Cardiac muscle cell (in vitro differentiated cells and primary cell): ENCODE data around the gene CYFIP2. TPM values are rescaled to one million over a fixed set of nuclear protein-coding genes. Genes with fewer than 3 reads are reported as not detected.

ENCODE experiments used
- DNase-seq, 2 donors: peaks; one replicate each; pipeline versions ENCODE4 v3.0.0 to v3.0.0-alpha.2; 2010 to 2017; ENCODE audit warnings: low read depth in 1 of 2, low spot score in 1 of 2
- H3K27ac ChIP-seq: fragments of 200-600 bp; sonication (generic); 2 replicates; pipeline ENCODE4 v1.5.1; 2016
- H3K27me3 ChIP-seq: fragments of 200-600 bp; sonication (generic); 2 replicates; pipeline ENCODE4 v1.6.0; 2016; ENCODE audit warnings: control low read depth
- H3K36me3 ChIP-seq: fragments of 200-600 bp; sonication (generic); 2 replicates; pipeline ENCODE4 v1.5.1; 2016; ENCODE audit warnings: control low read depth
- H3K4me1 ChIP-seq: fragments of 200-600 bp; sonication (generic); 2 replicates; pipeline ENCODE4 v1.8.1; 2017; ENCODE audit warnings: low read depth, mild to moderate bottlenecking, mixed run types
- H3K4me3 ChIP-seq: fragments of 200-600 bp; sonication (generic); 2 replicates; pipeline ENCODE4 v1.5.1; 2016; ENCODE audit warnings: mild to moderate bottlenecking
- H3K9me3 ChIP-seq: fragments of 200-600 bp; sonication (generic); 2 replicates; pipeline ENCODE4 v1.5.1; 2017; ENCODE audit warnings: low read depth, mild to moderate bottlenecking, control low read depth
- CTCF ChIP-seq: IDR thresholded peaks from 2 replicates; pipeline ENCODE4 v1.5.1; 2012; ENCODE audit warnings: low read depth, mild to moderate bottlenecking, low read length
- polyA plus RNA-seq: library from polyadenylated mRNA; unstranded; fragments of >200 nt; fragmentation: Nextera tagmentation; extraction: Ambion mirVana; gene quantifications from 2 replicates; pipeline ENCODE4 v1.2.1, GENCODE V29; 2016
- total RNA-seq: library from RNA; depleted of rRNA; stranded (reverse); fragments of >200 nt; gene quantifications from 2 replicates; pipeline ENCODE4 v1.2.3, GENCODE V29; 2016

CYFIP2 gene
- total and polyA plus RNA-seq, 2 experiments from 2014 or later = 126 to 299 TPM

- H3K36me3 ChIP-seq = no peaks in the 10 kb centered on the region
- H3K4me3 ChIP-seq = no peak overlapping the region
- H3K27me3 ChIP-seq = no peaks in the 10 kb centered on the region
- TF ChIP-seq CTCF = no peak
- H3K27ac ChIP-seq = no peak overlapping the region
- no peak for DNase-seq
- no peaks in the 10 kb centered on the region for H3K4me1 ChIP-seq
- no peaks in the 10 kb centered on the region for H3K9me3 ChIP-seq
Observed at GRCh38 chr5:157248821-157249470, 17.0 kb upstream of the CYFIP2 start.

- DNase-seq = peak in 1 of 2 donors; percentile 46
- H3K4me3 ChIP-seq = no peak overlapping the region
- no peaks in the 10 kb centered on the region for H3K27me3 ChIP-seq
- H3K9me3 ChIP-seq = no peaks in the 10 kb centered on the region
- no peak overlapping the region for H3K27ac ChIP-seq
- no peaks in the 10 kb centered on the region for H3K36me3 ChIP-seq
- TF ChIP-seq CTCF = no peak
- H3K4me1 ChIP-seq = no peaks in the 10 kb centered on the region
Observed at GRCh38 chr5:157252711-157253465, 13.0 kb upstream of the CYFIP2 start.

- Histone ChIP-seq H3K4me1 (no peaks in the 10 kb centered on the region), H3K27ac (peak overlapping the region; percentile 1), H3K36me3 (no peaks in the 10 kb centered on the region), H3K27me3 (no peaks in the 10 kb centered on the region), H3K4me3 (no peak overlapping the region), H3K9me3 (no peaks in the 10 kb centered on the region)
- peak; percentile 96 for TF ChIP-seq CTCF
- peak; percentile 69 to 73 for DNase-seq
Observed at GRCh38 chr5:157253547-157253946, 12.4 kb upstream of the CYFIP2 start.

GRCh38 chr5:157258450-157258849 is 7.5 kb upstream of the CYFIP2 start:
- Histone ChIP-seq H3K36me3 (no peaks in the 10 kb centered on the region), H3K4me1 (no peaks in the 10 kb centered on the region), H3K27ac (no peak overlapping the region), H3K4me3 (no peak overlapping the region), H3K27me3 (no peaks in the 10 kb centered on the region), H3K9me3 (no peaks in the 10 kb centered on the region)
- no peak for TF ChIP-seq CTCF
- DNase-seq = no peak

- no peaks in the 10 kb centered on the region for H3K36me3 ChIP-seq
- H3K9me3 ChIP-seq = no peaks in the 10 kb centered on the region
- H3K4me1 ChIP-seq = no peaks in the 10 kb centered on the region
- H3K27ac ChIP-seq = no peak overlapping the region
- H3K4me3 ChIP-seq = no peak overlapping the region
- no peaks in the 10 kb centered on the region for H3K27me3 ChIP-seq
- no peak for DNase-seq
- no peak for TF ChIP-seq CTCF
Observed at GRCh38 chr5:157259699-157260098, 6.2 kb upstream of the CYFIP2 start.
